Ramos (cell line): ENCODE data around the gene DEFB127.
"Not testable (repeated sequence)": the region's sequence is repeated elsewhere in the genome, so short reads cannot be mapped to it uniquely, and the experiment has no call there.

Experiments used
- in situ Hi-C: fragments of 300-500 bp; cut with MboI; formaldehyde crosslinking; loops from one replicate; pipeline ENCODE4 v1.14.3; 2022; ENCODE audit warnings: low sequenced_read_pairs; ENCODE audit not compliant: unreplicated experiment

DEFB127 gene, protein sequence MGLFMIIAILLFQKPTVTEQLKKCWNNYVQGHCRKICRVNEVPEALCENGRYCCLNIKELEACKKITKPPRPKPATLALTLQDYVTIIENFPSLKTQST

DNA sequence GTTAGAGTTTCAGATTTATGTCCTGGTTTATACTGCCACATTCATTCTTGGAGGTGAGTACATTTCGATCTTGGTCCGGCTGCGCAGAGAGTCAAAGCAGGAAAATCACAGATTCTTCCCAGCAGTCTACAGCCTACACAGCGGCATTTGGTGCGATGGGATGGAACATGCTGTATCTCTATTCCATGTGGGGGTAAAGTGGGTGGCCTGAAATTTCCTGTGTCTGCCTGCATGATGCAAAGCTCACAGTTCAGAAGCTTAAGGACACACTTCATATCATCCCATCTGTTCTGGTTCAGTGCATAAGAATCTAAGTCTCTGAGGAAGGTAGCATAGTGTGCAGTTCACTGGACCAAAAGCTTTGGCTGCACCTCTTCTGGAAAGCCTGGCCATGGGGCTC, at the start of gene DEFB127:
Gene DEFB127, plus strand, starts transcription at position 301 of the 400 bp plus-strand sequence. Its CDS starts 91 bp downstream, at position 392.
- in situ Hi-C loops: no loop called here

DNA sequence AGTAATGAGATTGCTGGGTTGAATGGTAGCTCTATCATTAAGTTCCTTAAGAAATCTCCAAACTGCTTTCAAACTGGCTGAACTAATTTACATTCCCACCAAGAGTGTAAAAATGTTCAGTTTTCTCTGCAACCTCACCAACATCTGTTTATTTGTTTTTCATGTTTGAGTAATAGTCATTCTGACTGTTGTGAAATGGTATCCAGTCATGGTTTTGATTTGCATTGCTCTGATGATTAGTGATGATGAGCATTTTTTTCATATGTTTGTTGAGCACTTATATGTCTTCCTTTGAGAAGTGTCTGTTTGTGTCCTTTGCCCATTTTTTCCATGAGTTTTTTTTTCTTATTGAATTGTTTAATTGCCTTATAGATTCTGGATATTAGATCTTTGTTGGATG, 44.9 kb upstream of the DEFB127 start:
- in situ Hi-C loops: no loop called here

GRCh38 chr20:117518-117917, 39.7 kb upstream of the DEFB127 start:
- in situ Hi-C loops: no loop called here

DNA sequence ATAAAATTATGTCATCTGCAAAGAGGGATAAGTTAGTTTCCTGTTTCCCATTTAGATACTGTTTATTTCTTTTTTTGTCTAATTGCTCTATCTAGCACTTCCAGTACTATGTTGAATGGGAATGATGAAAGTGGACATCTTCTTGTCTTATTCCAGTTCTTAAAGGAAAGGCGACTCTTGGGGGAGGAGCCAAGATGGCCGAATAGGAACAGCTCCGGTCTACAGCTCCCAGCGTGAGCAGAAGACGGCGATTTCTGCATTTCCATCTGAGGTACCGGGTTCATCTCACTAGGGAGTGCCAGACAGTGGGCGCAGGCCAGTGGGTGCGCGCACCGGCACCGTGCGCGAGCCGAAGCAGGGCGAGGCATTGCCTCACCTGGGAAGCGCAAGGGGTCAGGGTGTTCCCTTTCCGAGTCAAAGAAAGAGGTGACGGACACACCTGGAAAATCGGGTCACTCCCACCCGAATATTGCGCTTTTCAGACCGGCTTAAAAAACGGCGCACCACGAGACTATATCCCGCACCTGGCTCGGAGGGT, 27.4 kb upstream of the DEFB127 start:
- in situ Hi-C loops: not testable (repeated sequence)

DNA sequence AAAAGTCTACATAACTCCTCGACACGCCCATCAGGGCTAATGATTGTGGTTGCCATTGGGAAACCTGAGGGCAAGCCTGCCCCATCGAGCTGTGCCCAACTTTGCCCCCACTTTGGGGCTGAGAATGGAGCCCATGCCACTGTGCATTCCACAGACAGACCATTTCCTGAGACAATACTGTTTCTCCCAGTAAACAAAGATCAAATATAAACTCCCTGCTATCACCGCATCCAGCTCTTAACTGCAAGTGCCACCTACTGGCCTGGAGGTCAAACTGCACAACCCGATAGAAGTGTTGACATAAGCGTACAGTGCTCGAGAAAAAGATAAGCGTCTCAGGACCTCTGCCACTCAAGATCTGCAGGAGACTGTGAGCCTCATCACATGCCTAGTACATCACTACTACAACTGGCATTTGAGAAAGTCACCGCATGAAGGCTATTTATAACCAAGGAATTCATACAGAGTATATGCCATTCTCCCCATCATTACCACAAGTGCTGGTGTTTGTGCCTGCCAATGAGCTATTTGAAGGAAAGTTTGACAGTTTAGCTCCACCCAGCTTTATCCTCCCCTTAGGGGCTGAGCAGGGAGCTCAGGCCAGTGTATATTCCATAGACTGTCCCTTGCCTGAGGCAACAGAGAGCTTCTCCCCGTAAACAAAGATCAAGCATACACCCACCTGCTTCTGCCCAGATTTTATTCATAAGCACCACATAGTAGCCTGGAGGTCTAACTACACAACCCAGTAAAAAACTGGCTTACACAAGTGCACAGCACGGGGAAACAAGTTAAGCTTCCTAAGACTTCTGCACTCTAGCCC, 19.4 kb upstream of the DEFB127 start:
- in situ Hi-C loops: no loop called here

DNA sequence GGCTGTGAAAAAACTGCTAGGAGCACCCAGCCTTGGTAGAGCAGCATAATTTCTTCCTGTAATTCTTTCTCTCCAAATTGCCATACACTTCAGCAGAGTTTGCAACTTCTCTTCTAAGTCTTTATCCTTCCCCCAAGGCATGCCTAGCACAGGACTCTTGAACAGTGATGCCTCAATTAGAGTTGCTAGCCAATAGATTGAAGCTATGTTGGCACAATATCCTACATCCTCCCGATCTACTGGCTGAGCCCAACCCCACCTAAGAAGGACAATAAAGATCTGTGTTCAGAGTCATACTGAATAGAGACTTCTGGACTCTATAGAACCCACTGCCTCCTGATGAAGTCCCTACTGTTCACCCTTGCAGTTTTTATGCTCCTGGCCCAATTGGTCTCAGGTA, 15.0 kb upstream of the DEFB127 start, which contains the start of gene DEFB126:
Gene DEFB126, plus strand, starts transcription at position 301 of the 400 bp plus-strand sequence. Its CDS starts 39 bp downstream, at position 340.
- in situ Hi-C loops: no loop called here

- in situ Hi-C loops: no loop called here
These were observed 11.4 kb upstream of the DEFB127 start for GRCh38 chr20:145877-146276.

- in situ Hi-C loops: no loop called here
These were observed 5.1 kb upstream of the DEFB127 start for GRCh38 chr20:152131-152530.

- in situ Hi-C loops: no loop called here
These were observed 7.4 kb downstream of the DEFB127 start for GRCh38 chr20:164618-165017.

- in situ Hi-C loops: no loop called here
These were observed 11.6 kb downstream of the DEFB127 start for GRCh38 chr20:168876-169275.

GRCh38 chr20:184288-184687, 27.0 kb downstream of the DEFB127 start:
- in situ Hi-C loops: no loop called here

DNA sequence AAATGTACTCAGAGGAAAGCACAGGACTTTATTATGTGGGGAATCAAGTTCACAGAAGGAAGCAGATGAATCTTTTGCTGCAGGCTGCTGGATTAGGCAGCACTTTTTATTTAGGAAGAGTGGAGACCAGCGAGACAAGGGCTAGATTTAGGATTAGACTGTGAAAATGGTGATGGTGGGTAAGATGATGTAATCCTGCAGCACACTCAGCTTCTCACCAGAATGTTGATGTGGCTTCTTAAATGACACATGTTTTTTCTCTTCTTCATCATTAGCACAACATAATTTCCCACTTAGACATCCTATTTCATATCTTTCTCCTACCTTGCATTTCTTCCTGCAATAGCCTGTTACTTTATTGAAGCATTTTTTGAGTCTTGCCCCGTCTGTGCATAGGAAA, 30.5 kb downstream of the DEFB127 start:
- in situ Hi-C loops: no loop called here

DNA sequence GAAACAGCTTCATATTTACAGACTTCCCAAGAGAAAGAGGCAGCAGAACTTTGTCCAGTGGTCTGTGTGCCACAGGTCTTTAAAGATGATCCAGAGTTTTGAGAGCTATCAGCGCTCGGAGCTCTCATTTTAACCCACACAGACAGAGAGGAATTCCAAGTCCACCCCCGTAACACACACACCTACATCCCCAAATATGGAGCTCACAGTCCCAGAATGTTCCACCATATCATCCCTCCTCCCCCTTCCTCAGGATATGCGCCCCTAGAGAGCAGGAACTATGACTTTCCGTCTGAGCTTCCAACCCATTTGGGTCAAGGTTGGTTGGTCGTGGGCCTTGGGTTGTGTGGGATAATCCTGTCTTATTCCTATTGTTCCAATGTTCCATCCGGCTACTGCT, 32.4 kb downstream of the DEFB127 start, which contains the start of gene DEFB128:
Gene DEFB128, minus strand, starts transcription at position 101 of the 400 bp plus-strand sequence. Its CDS starts 88 bp downstream, at position 13.
- in situ Hi-C loops: no loop called here

DNA sequence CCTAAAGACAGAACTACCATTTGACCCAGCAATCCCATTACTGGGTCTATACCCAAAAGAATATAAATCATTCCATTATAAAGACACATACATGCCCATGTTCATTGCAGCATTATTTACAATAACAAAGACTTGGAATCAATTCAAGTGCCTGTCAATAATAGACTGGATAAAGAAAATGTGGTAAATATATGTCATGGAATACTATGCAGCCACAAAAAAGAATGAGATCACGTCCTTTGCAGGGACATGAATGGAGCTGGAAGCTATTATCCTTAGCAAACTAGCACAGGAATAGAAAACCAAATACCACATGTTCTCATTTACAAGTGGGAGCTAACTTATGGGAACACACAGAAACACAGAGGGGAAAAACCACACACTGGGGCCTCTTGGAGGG, 41.0 kb downstream of the DEFB127 start:
- in situ Hi-C loops: no loop called here

DNA sequence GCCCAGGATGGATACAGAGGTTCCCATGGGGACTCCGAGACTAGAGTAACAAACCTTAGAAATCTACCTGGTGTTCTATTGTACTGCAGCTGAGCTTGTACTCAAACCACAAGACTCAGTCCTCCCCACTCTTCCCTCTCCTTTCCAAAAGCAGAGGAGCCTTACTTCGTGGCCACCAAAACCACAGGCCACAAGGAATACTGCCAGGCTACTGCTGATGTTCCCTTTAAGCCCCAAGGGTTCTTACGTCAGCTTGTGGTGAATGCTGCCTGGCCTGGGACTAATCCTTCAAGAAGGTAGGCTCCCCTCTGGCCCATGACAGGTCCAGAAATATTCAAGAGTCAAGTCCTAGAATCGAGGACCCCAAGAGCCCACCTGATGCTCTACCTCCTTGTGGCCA, 42.7 kb downstream of the DEFB127 start:
- in situ Hi-C loops: no loop called here

DNA sequence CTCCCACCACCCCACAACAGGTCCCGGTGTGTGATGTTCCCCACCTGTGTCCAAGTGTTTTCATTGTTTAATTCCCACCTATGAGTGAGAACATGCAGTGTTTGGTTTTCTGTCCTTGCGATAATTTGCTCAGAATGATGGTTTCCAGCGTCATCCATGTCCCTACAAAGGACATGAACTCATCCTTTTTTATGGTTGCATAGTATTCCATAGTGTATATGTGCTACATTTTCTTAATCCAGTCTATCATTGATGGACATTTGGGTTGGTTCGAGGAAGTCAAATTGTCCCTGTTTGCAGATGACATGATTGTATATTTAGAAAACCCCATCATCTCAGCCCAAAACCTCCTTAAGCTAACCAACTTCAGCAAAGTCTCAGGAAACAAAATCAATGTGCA, 46.4 kb downstream of the DEFB127 start:
- in situ Hi-C loops: not testable (repeated sequence)
